GM18909 (cell line): ENCODE results near the gene FAM110A.
"Not testable (repeated sequence)": the region's sequence is repeated elsewhere in the genome, so short reads cannot be mapped to it uniquely, and the experiment has no call there.

Experiments
- ATAC-seq: cut with Tn5 transposase; IDR thresholded peaks from one replicate; pipeline ENCODE4 v1.9.1; 2021; ENCODE audit warnings: mild to moderate bottlenecking; ENCODE audit not compliant: unreplicated experiment, poor library complexity

FAM110A gene

GRCh38 chr20:891706-892080 is 58.2 kb downstream of the FAM110A start:
- ATAC-seq, result no peak

- not testable (repeated sequence) for ATAC-seq
Observed at GRCh38 chr20:892371-892770, 58.9 kb downstream of the FAM110A start.
